SK-N-SH treated with all-trans-retinoic acid at 6 μM for 48 hours (cell line): Measurements from ENCODE around the gene ANKRD33B.

Experiments
- ATAC-seq: fragments of 200-7000 bp; cut with Tn5 transposase; 3 replicates; pipeline ENCODE4 v1.9.1; 2020; ENCODE audit warnings: mild to moderate bottlenecking, moderate library complexity
- BACH2 ChIP-seq: fragments of 250-450 bp; sonication (Bioruptor Pico); IDR thresholded peaks from 2 replicates; pipeline ENCODE4 v1.9.0; 2021; ENCODE audit warnings: mild to moderate bottlenecking, borderline replicate concordance
- CREB5 ChIP-seq: fragments of 250-450 bp; sonication (Bioruptor Pico); IDR thresholded peaks from 2 replicates; pipeline ENCODE4 v1.5.1; 2020; ENCODE audit warnings: low read depth, mild to moderate bottlenecking, moderate library complexity
- CSDC2 ChIP-seq: fragments of 250-450 bp; sonication (Bioruptor Pico); IDR thresholded peaks from 2 replicates; pipeline ENCODE4 v1.5.0; 2020; ENCODE audit warnings: mild to moderate bottlenecking, moderate library complexity
- CSRNP3 ChIP-seq: fragments of 250-450 bp; sonication (Bioruptor Pico); IDR thresholded peaks from 2 replicates; pipeline ENCODE4 v1.5.1; 2021; ENCODE audit warnings: mild to moderate bottlenecking, moderate library complexity
- ESRRG ChIP-seq: fragments of 250-450 bp; sonication (Bioruptor Pico); IDR thresholded peaks from 2 replicates; pipeline ENCODE4 v1.6.1; 2021; ENCODE audit warnings: mild to moderate bottlenecking
- GLIS3 ChIP-seq: fragments of 250-450 bp; sonication (Bioruptor Pico); IDR thresholded peaks from 2 replicates; pipeline ENCODE4 v1.5.0; 2020; ENCODE audit warnings: mild to moderate bottlenecking, moderate library complexity
- ISL1 ChIP-seq: fragments of 250-450 bp; sonication (Bioruptor Pico); IDR thresholded peaks from 2 replicates; pipeline ENCODE4 v2.1.2; 2022; ENCODE audit warnings: mild to moderate bottlenecking, moderate library complexity
- OSR1 ChIP-seq: fragments of 250-450 bp; sonication (Bioruptor Pico); IDR thresholded peaks from 2 replicates; pipeline ENCODE4 v1.8.0; 2022; ENCODE audit warnings: moderate library complexity, mild to moderate bottlenecking, inconsistent platforms
- PATZ1 ChIP-seq: fragments of 250-450 bp; sonication (Bioruptor Pico); IDR thresholded peaks from 2 replicates; pipeline ENCODE4 v1.8.0; 2020; ENCODE audit warnings: mild to moderate bottlenecking, moderate library complexity, borderline replicate concordance
- POU6F1 ChIP-seq: fragments of 250-450 bp; sonication (Bioruptor Pico); IDR thresholded peaks from 2 replicates; pipeline ENCODE4 v1.8.0; 2021; ENCODE audit warnings: low read depth, mild to moderate bottlenecking, moderate library complexity, borderline replicate concordance
- PPARA ChIP-seq: fragments of 250-450 bp; sonication (Bioruptor Pico); IDR thresholded peaks from 2 replicates; pipeline ENCODE4 v1.5.0; 2020; ENCODE audit warnings: mild to moderate bottlenecking, borderline replicate concordance
- RARB ChIP-seq: fragments of 250-450 bp; sonication (Bioruptor Pico); IDR thresholded peaks from 2 replicates; pipeline ENCODE4 v1.8.0; 2021; ENCODE audit warnings: mild to moderate bottlenecking, moderate library complexity
- SNAI2 ChIP-seq: fragments of 250-450 bp; sonication (Bioruptor Pico); IDR thresholded peaks from 2 replicates; pipeline ENCODE4 v1.5.0; 2020; ENCODE audit warnings: mild to moderate bottlenecking, moderate library complexity
- TCF4 ChIP-seq: fragments of 250-450 bp; sonication (Bioruptor Pico); IDR thresholded peaks from 2 replicates; pipeline ENCODE4 v1.8.0; 2021; ENCODE audit warnings: mild to moderate bottlenecking, moderate library complexity, borderline replicate concordance
- TOX ChIP-seq: fragments of 250-450 bp; sonication (Bioruptor Pico); IDR thresholded peaks from 2 replicates; pipeline ENCODE4 v1.8.0; 2021; ENCODE audit warnings: mild to moderate bottlenecking, moderate library complexity, borderline replicate concordance
- ZC3H10 ChIP-seq: fragments of 250-450 bp; sonication (Bioruptor Pico); IDR thresholded peaks from 2 replicates; pipeline ENCODE4 v1.5.1; 2021; ENCODE audit warnings: mild to moderate bottlenecking, moderate library complexity
- ZFP3 ChIP-seq: fragments of 250-450 bp; sonication (Bioruptor Pico); IDR thresholded peaks from 2 replicates; pipeline ENCODE4 v1.5.0; 2020; ENCODE audit warnings: mild to moderate bottlenecking, moderate library complexity
- ZFP30 ChIP-seq: fragments of 450-650 bp; formaldehyde crosslinking; IDR thresholded peaks from 2 replicates; pipeline ENCODE4 v1.5.0; 2022; ENCODE audit warnings: mild to moderate bottlenecking, moderate library complexity
- ZNF70 ChIP-seq: fragments of 450-650 bp; formaldehyde crosslinking; IDR thresholded peaks from 2 replicates; pipeline ENCODE4 v1.5.0; 2020; ENCODE audit warnings: mild to moderate bottlenecking, moderate library complexity
- ZNF8 ChIP-seq: fragments of 450-650 bp; formaldehyde crosslinking; IDR thresholded peaks from 2 replicates; pipeline ENCODE4 v1.5.0; 2020; ENCODE audit warnings: mild to moderate bottlenecking, moderate library complexity

The ANKRD33B gene

GRCh38 chr5:10596886-10597451 is 33.1 kb downstream of the ANKRD33B start:
- TF ChIP-seq OSR1 (CRISPR knock-in tag) (no peak), PPARA (CRISPR knock-in tag) (no peak), CSRNP3 (CRISPR knock-in tag) (no peak)
- TF ChIP-seq, all 23 proteins: peak for 0
- no peak for ATAC-seq

GRCh38 chr5:10599113-10599512 is 35.2 kb downstream of the ANKRD33B start:
- no peak for ATAC-seq
- TF ChIP-seq ZFP3 (CRISPR knock-in tag) = no peak
- no peak for TF ChIP-seq OSR1 (CRISPR knock-in tag)
- TF ChIP-seq PATZ1 (CRISPR knock-in tag) = no peak
- TF ChIP-seq RARB (CRISPR knock-in tag) = no peak
- no peak for TF ChIP-seq CREB5 (CRISPR knock-in tag)
- no peak for TF ChIP-seq POU6F1
- TF ChIP-seq ZNF8 = no peak
- no peak for TF ChIP-seq SNAI2 (CRISPR knock-in tag)
- no peak for TF ChIP-seq TCF4 (CRISPR knock-in tag)
- TF ChIP-seq PPARA (CRISPR knock-in tag) = no peak
- TF ChIP-seq CSDC2 (CRISPR knock-in tag) = no peak
- TF ChIP-seq TOX = no peak
- TF ChIP-seq CSRNP3 (CRISPR knock-in tag) = no peak

GRCh38 chr5:10599862-10600284 is 36.0 kb downstream of the ANKRD33B start:
- TF ChIP-seq ZFP3 (CRISPR knock-in tag) = no peak
- no peak for TF ChIP-seq PATZ1 (CRISPR knock-in tag)
- no peak for TF ChIP-seq BACH2 (CRISPR knock-in tag)
- TF ChIP-seq ISL1 (CRISPR knock-in tag) = no peak
- no peak for TF ChIP-seq GLIS3 (CRISPR knock-in tag)
- TF ChIP-seq, all 23 proteins: peak for 0
- ATAC-seq = no peak

GRCh38 chr5:10600626-10601245 is 36.9 kb downstream of the ANKRD33B start:
- no peak for ATAC-seq
- TF ChIP-seq ZC3H10 (no peak), OSR1 (CRISPR knock-in tag) (no peak), ISL1 (CRISPR knock-in tag) (no peak), TOX (no peak), CREB5 (CRISPR knock-in tag) (no peak), ZNF8 (no peak), RARB (CRISPR knock-in tag) (no peak), CSRNP3 (CRISPR knock-in tag) (no peak), ZNF70 (no peak), SNAI2 (CRISPR knock-in tag) (no peak), CSDC2 (CRISPR knock-in tag) (no peak), BACH2 (CRISPR knock-in tag) (no peak), ZFP30 (CRISPR knock-in tag) (no peak), GLIS3 (CRISPR knock-in tag) (no peak), ESRRG (CRISPR knock-in tag) (no peak)
